Measurements from ENCODE around the gene CCDC74A.

- no peak for TF ChIP-seq POLR2A (IDR thresholded peaks at IDR 0.05)
- TF ChIP-seq CTCF (IDR thresholded peaks at IDR 0.05) = no peak
- no peak for TF ChIP-seq POLR2AphosphoS5 (IDR thresholded peaks at IDR 0.05)
- no peak for TF ChIP-seq EP300 (IDR thresholded peaks at IDR 0.05)
These were observed 44.5 kb downstream of the CCDC74A start for GRCh38 chr2:131572175-131572574.

Measured in upper lobe of left lung (tissue), 4 donors.